Measurements from ENCODE around the gene SH2D2A. TPM values are rescaled to one million over a fixed set of nuclear protein-coding genes. Genes with fewer than 3 reads are reported as not detected.
A peak's percentile ranks its signal among the peaks of the same experiment; 100 is the strongest.

Gene SH2D2A
- total RNA-seq, 1 donor from 2014 or later, result 1.1 TPM

- DNase-seq (ENCODE audit: low read depth, low spot score), result no peak
- H3K27ac Mint-ChIP-seq (ENCODE audit: unreplicated experiment), result no peak overlapping the region
- H3K4me1 Mint-ChIP-seq, result peaks cover 44% of the 10 kb centered on the region
- peak overlapping the region; percentile 2 for H3K4me3 Mint-ChIP-seq
- peaks cover 65% of the 10 kb centered on the region for H3K27me3 Mint-ChIP-seq (ENCODE audit: low read depth)
- no peak for TF ChIP-seq CTCF (conservative IDR thresholded peaks at IDR 0.05)
- no peaks in the 10 kb centered on the region for H3K36me3 Mint-ChIP-seq (ENCODE audit: low read depth)
- no peaks in the 10 kb centered on the region for H3K9me3 Mint-ChIP-seq
These were observed 46.5 kb upstream of the SH2D2A start for GRCh38 chr1:156862997-156863599.

- no peaks in the 10 kb centered on the region for H3K36me3 Mint-ChIP-seq (ENCODE audit: low read depth)
- no peak overlapping the region for H3K27ac Mint-ChIP-seq (ENCODE audit: unreplicated experiment)
- H3K27me3 Mint-ChIP-seq (ENCODE audit: low read depth), result peaks cover 70% of the 10 kb centered on the region
- no peak overlapping the region for H3K4me3 Mint-ChIP-seq
- H3K9me3 Mint-ChIP-seq, result no peaks in the 10 kb centered on the region
- TF ChIP-seq CTCF (conservative IDR thresholded peaks at IDR 0.05), result no peak
- no peak for DNase-seq (ENCODE audit: low read depth, low spot score)
- H3K4me1 Mint-ChIP-seq, result peaks cover 46% of the 10 kb centered on the region
These were observed 45.9 kb upstream of the SH2D2A start for GRCh38 chr1:156862584-156862983.

GRCh38 chr1:156860628-156861423 lies 44.2 kb upstream of the SH2D2A start, which contains the start of gene NTRK1:
TSS of gene NTRK1 (plus strand) at chr1:156860865. CDS start at chr1:156860935, 70 bp downstream.
- peaks cover 84% of the 10 kb centered on the region for H3K27me3 Mint-ChIP-seq (ENCODE audit: low read depth)
- H3K27ac Mint-ChIP-seq (ENCODE audit: unreplicated experiment), result no peak within 1 kb of the TSS
- no peaks in the 10 kb centered on the region for H3K9me3 Mint-ChIP-seq
- DNase-seq (ENCODE audit: low read depth, low spot score), result no peak
- H3K4me3 Mint-ChIP-seq, result peak within 1 kb of the TSS; percentile 66
- no peaks in the 10 kb centered on the region for H3K36me3 Mint-ChIP-seq (ENCODE audit: low read depth)
- H3K4me1 Mint-ChIP-seq, result peaks cover 35% of the 10 kb centered on the region
- TF ChIP-seq CTCF (conservative IDR thresholded peaks at IDR 0.05), result no peak

GRCh38 chr1:156860113-156860627 lies 43.5 kb upstream of the SH2D2A start:
- Mint-ChIP-seq H3K9me3 (no peaks in the 10 kb centered on the region), H3K27me3 (ENCODE audit: low read depth) (peaks cover 83% of the 10 kb centered on the region), H3K36me3 (ENCODE audit: low read depth) (no peaks in the 10 kb centered on the region), H3K27ac (ENCODE audit: unreplicated experiment) (no peak overlapping the region), H3K4me3 (peak overlapping the region; percentile 66), H3K4me1 (peaks cover 30% of the 10 kb centered on the region)
- DNase-seq (ENCODE audit: low read depth, low spot score), result peak; percentile 57
- TF ChIP-seq CTCF (conservative IDR thresholded peaks at IDR 0.05), result peak; percentile 80

GRCh38 chr1:156859523-156860112 lies 43.0 kb upstream of the SH2D2A start:
- no peaks in the 10 kb centered on the region for H3K9me3 Mint-ChIP-seq
- H3K4me3 Mint-ChIP-seq, result peak overlapping the region; percentile 66
- no peak overlapping the region for H3K27ac Mint-ChIP-seq (ENCODE audit: unreplicated experiment)
- peaks cover 83% of the 10 kb centered on the region for H3K27me3 Mint-ChIP-seq (ENCODE audit: low read depth)
- no peaks in the 10 kb centered on the region for H3K36me3 Mint-ChIP-seq (ENCODE audit: low read depth)
- H3K4me1 Mint-ChIP-seq, result peaks cover 30% of the 10 kb centered on the region
- DNase-seq (ENCODE audit: low read depth, low spot score), result peak; percentile 37
- no peak for TF ChIP-seq CTCF (conservative IDR thresholded peaks at IDR 0.05)

All from neural crest cell (in vitro differentiated cells).